Activated CD4-positive, alpha-beta T cell treated with anti-CD3 and anti-CD28 coated beads, Interleukin-2, amount 50 U/mL, for 4 hours (primary cell): Measurements from ENCODE around the gene PRKCQ.
"Not testable (repeated sequence)": the region's sequence is repeated elsewhere in the genome, so short reads cannot be mapped to it uniquely, and the experiment has no call there.

ENCODE experiments used
- DNase-seq, 2 experiments: peaks; one replicate each; pipeline ENCODE4 v3.0.0-alpha.2; 2020

PRKCQ gene

GRCh38 chr10:6401558-6402348 lies 178.3 kb downstream of the PRKCQ start:
- DNase-seq, result peak; percentile 39 to 41

DNA sequence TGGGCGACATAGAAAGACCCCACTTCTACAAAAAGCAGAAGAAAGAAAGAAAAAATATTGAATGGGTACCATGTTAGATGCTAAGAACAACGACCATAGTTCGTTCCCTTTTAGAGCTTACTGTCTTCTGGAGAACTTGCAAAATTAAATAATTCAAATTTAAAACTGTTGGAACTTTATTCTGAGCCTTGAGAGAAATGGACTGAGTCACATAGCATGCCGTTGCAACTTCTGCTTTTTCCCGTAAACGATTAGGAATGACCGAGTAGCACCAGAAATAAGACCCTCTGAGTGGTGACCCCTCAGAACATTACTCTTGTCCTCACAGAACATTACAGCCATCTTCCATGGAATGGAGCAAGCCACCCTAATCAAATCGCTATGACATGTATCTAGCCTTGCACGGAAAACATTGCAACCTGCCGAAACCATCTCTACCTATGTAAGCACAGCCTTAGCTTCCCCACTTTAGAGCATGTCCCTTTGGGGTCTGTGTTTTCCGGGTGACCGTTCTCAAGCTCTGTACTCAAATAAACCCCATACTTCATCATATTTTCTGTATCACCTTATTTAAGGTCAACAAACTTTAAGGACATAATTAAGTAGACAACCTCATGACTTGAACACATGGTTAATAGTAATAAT lies 179.1 kb downstream of the PRKCQ start:
- no peak for DNase-seq

GRCh38 chr10:6400331-6400730 lies 179.7 kb downstream of the PRKCQ start:
- no peak for DNase-seq

- DNase-seq, result no peak
Observed at GRCh38 chr10:6399879-6400278, 180.2 kb downstream of the PRKCQ start.

DNA sequence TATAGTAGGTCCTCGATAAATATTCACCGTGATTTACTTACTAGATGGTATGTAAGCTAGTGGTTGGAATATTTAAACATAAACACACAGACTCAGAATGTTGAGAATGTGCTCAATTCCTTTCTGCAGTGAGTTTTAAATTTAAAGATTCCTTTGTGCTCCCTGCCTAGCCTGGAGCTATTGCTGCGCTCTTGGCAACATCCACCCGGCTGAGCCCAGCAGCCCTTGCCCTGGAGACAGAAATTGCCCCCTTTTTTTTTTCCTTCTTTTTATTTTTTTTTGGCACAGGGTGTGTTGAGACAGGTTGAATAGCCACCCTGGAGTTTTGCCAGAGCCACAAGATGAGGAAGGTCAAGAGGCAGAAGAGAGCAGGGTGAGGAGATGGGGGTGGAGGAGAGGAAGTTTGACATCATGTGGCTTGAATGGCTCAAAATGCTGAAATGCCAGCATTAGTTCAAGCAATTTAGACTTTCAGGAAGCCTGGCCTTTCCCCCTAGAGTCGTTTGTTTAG lies 180.8 kb downstream of the PRKCQ start:
- DNase-seq, result no peak

GRCh38 chr10:6398399-6398798 lies 181.7 kb downstream of the PRKCQ start:
- no peak for DNase-seq

DNA sequence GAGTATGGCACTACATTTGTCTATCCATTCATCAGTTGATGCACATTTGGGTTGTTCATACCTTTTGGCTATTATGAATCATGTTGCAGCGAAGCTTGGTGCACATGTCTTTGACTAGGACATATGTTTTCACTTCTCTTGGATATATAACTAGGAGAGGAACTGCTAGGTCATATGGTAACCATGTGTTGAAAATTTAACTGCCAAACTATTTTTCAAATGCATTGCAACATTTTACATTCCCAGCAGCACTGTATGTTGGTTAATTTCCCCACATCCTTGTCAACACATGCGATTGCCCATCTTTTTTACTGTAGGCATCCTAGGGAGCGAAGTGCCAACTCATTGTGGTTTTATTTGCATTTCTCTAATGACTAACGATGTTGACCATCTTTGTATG lies 183.4 kb downstream of the PRKCQ start:
- DNase-seq, result no peak

DNA sequence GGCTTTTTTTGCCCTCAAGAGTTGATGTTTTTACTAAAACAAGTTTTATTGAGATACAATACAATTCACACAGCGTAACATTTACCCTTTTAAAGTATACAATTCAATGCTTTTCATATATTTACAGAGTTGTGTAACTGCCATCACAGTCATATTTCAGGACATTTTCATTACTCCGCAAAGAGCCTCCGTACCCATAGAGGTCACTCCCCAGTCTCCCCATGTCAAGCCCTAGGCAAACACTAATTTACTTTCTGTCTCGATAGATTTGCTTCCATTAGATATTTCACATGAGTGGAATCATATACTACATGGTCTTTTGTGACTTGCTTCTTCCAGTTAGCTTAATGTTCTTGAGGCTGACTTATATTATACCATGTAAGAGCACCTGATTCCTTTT lies 183.8 kb downstream of the PRKCQ start:
- DNase-seq, result no peak

DNA sequence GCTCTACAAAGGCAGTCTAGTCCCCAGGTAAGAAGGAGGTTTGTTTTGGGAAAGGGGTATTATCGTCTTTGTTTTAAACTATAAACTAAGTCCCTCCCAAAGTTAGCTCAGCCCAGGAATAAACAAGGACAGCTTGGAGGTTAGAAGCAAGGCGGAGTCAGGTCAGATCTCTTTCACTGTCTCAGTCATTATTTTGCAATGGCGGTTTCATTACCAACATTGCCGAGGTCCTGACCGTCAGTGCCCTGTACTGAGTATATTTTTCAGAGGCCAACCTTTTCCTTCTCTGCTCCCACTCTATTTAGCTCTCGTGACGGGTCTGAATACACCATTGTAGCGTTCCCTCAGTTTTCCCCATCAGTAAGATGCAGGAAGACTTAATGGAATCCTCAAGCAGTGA lies 184.5 kb downstream of the PRKCQ start:
- DNase-seq, result no peak

- no peak for DNase-seq
Observed at GRCh38 chr10:6394084-6394483, 186.0 kb downstream of the PRKCQ start.

DNA sequence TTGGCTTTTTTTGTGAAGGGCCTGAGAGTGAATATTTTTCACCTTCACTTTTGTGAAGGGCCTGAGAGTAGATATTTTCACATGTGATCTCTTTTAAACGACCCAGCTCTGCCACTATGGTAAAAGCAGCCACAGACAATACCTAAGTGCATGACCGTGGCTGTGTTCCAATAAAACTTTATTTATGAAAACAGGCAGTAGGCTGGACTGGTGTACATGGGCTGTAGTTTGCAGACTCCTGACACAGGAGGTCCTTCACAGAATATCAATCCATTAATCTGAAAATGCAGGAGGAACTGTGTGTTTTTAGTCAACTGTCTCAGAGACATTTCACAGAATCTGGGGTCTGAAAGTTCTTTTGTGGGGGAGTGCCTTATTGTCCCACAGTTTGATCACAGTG lies 186.9 kb downstream of the PRKCQ start:
- no peak for DNase-seq

- no peak for DNase-seq
Observed at GRCh38 chr10:6390213-6390845, 189.7 kb downstream of the PRKCQ start.

- DNase-seq, result no peak
Observed at GRCh38 chr10:6388261-6388893, 191.7 kb downstream of the PRKCQ start.

DNA sequence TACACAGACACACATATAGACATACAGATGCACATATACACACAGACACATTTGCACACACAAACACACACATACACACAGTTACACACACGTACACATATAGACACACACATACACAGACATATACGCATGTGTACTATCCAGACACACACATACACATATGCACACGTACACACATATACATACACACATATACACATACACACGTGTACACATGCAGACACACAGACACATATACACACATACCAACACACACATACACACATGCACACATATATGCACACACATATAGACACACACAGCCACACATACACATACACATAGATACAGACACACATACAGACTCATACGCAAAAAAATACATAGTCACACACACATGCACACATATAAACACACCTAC lies 193.1 kb downstream of the PRKCQ start:
- no peak for DNase-seq

- no peak for DNase-seq
Observed at GRCh38 chr10:6386346-6386745, 193.7 kb downstream of the PRKCQ start.

- no peak for DNase-seq
Observed at GRCh38 chr10:6385665-6386064, 194.4 kb downstream of the PRKCQ start.

DNA sequence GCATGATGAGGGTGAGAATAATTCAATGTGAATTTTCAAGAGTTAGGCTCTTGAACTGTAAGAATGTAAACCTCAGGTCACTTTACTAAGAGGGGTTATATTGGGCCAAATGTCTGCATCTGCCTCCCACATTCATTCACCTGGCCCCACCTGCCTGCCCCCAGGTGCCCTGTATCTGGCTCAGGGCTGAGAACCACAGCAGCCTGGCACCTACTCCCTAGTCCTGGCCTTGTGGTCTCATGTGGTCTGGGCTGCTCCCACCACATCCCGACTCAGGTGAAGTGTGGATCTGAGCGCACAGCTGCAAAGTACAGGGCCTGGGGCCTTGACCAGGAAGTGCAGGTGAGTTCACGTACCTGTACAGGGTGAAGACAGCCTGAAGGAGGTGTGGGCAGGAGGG lies 195.2 kb downstream of the PRKCQ start:
- no peak for DNase-seq

DNA sequence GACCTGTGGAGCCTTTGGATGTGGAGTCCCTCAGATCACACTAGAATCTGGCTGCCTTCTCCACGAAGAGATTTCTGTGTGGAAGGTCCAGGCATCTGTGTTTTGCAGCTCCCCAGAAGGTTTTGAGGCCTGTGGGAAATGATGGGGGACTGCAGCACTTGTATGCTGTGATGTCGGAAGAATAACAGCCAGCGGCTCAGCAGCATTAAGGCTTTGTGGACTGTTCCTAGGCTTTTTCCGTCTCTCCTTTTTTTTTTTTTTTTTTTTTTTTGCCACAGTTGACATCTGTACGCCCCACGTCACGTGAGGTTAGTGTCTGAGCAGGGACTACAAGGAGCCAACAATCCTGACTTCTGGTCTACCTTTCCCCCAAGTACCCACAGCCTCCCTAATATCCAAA lies 196.0 kb downstream of the PRKCQ start:
- DNase-seq, result no peak

DNA sequence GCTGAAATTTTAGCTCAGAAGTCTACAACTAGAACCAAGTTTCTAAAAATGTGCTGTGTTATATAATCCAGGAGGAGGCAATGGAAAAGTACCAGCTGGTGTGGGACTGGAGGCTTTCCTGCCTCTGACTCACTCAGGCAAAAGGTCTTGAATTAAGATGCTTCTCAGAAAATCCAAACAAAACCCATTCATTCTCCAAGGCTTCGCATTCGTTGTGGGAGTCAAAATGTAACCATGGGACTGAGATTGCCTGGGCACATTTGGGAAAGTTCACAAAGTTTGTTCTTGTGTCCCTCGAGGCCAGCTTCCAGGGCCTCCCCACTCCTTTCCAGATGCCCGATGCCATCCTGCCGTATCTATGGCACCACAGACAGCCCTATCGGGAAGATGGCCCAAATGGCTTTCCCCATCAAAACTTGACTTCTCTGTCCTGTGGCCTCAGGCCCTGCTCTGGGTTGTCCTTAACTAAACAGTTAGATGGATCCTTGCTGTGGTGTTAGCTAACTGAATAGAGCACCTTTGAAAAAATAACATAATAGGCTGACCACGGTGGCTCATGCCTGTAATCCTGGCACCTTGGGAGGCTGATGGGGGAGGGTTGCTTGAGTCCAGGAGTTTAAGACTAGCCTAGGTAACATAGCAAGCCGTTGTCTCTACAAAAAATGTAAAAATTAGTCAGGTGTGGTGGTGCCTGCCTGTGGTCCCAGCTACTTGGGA lies 196.8 kb downstream of the PRKCQ start:
- no peak for DNase-seq

DNA sequence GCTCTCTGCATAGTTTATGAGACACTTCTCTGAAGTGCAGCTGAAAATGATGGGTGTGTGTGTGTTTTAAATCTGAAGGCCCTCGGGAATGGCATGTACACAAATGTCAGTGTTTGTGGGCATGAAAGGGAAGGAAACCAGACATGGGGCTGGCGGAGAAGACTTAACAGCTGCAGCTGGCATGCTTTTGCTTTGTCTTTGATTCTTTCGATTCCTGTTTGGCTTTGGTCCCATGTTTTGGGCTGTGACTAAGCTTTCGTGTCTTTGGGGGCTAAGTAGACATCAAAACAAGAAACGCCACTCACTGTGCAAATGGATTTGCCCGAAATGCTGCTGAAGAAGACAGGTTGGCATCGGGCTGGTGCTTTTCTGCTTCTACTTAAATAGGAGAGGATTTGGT lies 198.0 kb downstream of the PRKCQ start:
- peak; percentile 11 to 20 for DNase-seq

- DNase-seq, result not testable (repeated sequence)
Observed at GRCh38 chr10:6380478-6380877, 199.6 kb downstream of the PRKCQ start.

DNA sequence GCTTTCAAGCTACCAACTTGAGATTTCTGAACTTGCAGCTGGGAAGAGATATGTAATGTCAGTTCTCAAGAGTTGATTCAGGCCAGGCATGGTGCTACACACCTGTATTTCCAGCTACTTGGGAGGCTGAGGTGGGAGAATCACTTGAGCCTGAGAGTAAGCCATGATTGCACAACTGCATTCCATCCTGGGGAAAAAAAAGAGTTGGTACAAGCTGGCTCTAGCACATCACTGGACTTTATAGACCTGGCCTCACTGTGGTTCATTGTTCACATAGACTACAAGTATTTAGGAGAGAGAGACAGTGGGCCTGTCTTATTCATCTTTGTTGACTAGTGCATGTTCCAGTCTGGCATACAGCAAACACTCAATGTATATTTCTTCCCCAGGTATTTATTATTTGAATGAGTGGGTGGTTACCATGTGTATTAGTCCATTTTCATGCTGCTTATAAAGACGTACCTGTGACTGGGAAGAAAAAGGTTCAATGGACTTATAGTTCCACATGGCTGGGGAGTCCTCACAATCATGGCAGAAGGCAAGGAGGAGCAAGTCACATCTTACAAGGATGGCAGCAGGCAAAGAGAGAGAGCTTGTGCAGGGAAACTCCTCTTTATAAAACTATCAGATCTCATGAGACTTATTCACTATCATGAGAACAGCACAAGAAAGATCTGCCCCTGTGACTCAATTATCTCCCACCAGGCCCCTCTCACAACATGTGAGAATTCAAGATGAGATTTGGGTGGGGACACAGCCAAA lies 200.9 kb downstream of the PRKCQ start:
- DNase-seq, result no peak
